Measurements from ENCODE around the gene ARID3C.
"Not testable (repeated sequence)": the region's sequence is repeated elsewhere in the genome, so short reads cannot be mapped to it uniquely, and the experiment has no call there.

Gene ARID3C

DNA sequence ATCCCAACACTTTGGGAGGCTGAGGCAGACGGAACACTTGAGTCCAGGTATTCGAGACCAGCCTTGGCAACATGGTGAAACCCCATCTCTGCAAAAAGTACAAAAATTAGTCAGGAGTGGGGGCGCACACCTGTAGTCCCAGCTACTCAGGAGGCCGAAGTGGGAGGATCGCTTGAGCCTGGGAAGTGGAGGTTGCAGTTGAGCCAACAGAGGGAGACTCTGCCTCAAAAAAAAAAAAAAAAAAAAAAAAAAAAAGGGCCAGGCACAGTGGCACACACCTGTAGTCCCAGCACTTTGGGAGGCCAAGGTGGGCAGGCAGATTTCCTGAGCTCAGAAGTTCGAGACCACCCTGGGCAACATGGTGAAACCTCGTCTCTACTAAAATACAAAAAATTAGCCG, 10.5 kb upstream of the ARID3C start:
- not testable (repeated sequence) for DNase-seq, H3K9me3 Mint-ChIP-seq, ATAC-seq, H3K27me3 Mint-ChIP-seq, H3K4me3 Mint-ChIP-seq, H3K27ac Mint-ChIP-seq
- peaks cover 38% of the 10 kb centered on the region for H3K4me1 Mint-ChIP-seq

DNA sequence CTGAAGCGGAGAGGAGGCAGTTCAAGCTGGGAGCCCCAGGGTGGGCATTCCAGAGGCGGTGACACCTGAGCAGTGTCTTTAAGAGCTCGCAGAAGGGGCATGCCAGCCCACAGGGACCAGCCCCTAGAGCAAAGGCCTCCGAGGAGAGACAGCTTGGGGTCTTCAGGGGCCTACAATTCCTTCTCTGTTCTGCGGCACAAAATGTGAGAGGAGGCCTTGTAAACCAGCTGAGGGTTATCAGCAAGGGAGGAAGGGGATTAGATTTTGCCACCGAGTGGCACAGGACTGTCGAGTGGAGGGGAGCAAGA, 9.2 kb upstream of the ARID3C start:
- ATAC-seq (no peak), DNase-seq (peak in 1 of 2 donors; percentile 21)
- Mint-ChIP-seq H3K4me3 (peak overlapping the region; percentile 92), H3K4me1 (peaks cover 47% of the 10 kb centered on the region), H3K27me3 (no peaks in the 10 kb centered on the region), H3K27ac (peak overlapping the region; percentile 85 to 97), H3K9me3 (no peaks in the 10 kb centered on the region)

DNA sequence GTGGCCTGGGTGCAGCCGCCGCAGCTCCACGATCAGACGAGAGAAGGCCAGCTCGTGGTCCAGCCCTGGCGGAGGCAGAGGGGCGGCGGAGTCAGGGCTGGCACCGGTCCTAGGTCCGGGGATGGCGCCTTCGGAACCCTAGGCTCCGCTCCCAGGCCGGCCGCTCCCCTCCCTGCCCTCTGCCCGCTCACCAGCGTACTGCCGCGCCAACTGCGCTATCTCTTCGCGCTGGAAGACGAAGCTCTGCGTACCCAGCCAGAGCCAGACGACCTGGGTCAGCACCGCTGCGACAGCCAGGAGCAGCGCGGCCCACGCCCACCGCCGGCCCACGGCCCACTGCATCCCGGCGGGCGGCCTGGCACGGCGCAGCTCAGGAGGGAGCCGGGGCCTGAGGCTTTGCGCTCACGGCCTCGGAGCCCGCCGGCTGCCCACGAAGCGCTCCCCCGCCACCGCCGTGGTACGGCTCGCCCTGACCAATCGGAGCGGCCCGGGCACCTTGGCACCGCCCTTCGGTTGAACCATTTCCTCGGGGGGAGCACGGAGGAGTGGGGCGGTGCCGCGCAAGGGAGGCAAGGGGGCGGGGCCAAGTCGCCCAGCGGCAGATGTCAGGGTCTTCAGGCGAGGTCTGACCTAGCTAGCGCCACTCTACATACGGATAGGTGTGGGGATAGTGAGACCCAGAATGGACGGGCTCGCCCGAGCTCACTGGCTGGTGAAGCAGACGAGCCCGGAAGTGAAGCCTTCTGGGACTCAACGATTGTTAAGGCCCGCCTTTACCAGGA, 8.7 kb upstream of the ARID3C start, which contains the start of gene SIGMAR1:
TSS of gene SIGMAR1 (minus strand) at position 432 of the 782 bp plus-strand sequence. CDS start at position 342, 90 bp downstream.
- Mint-ChIP-seq H3K4me3 (peak within 1 kb of the TSS; percentile 92), H3K4me1 (peaks cover 47% of the 10 kb centered on the region), H3K9me3 (no peaks in the 10 kb centered on the region), H3K27ac (peak within 1 kb of the TSS; percentile 91 to 97), H3K27me3 (no peaks in the 10 kb centered on the region)
- DNase-seq: peak; percentile 96
- peak; percentile 92 for ATAC-seq

DNA sequence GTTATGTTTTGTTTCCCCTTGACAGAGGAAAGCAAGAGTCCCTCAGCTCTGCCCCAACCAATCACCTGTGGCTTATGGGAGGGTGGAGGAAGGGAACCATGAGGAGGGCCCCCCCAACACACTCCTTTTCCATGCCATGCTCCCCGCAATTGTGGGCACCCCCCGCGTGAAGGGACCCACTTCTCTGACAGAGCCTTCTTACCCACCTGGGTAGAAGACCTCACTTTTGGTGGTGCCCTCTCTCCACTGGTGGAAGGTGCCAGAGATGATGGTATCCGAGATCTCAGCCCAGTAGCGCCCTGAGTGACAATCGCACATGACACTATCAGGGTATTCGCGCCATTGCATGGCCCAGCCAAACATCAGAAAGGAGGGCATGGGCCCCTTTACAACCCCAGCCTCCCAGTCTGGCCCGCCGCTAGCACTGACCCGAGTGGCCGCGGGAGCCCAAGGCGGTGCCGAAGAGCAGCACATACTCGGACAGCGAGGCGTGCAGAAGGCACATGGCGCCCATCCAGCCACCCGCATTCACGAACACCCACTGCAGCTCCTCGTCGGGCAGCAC, 8.0 kb upstream of the ARID3C start:
- H3K4me3 Mint-ChIP-seq: peak overlapping the region; percentile 92
- DNase-seq: no peak
- H3K9me3 Mint-ChIP-seq: no peaks in the 10 kb centered on the region
- ATAC-seq: peak; percentile 3
- no peaks in the 10 kb centered on the region for H3K27me3 Mint-ChIP-seq
- H3K27ac Mint-ChIP-seq: peak overlapping the region; percentile 91 to 97
- H3K4me1 Mint-ChIP-seq: peaks cover 47% of the 10 kb centered on the region

DNA sequence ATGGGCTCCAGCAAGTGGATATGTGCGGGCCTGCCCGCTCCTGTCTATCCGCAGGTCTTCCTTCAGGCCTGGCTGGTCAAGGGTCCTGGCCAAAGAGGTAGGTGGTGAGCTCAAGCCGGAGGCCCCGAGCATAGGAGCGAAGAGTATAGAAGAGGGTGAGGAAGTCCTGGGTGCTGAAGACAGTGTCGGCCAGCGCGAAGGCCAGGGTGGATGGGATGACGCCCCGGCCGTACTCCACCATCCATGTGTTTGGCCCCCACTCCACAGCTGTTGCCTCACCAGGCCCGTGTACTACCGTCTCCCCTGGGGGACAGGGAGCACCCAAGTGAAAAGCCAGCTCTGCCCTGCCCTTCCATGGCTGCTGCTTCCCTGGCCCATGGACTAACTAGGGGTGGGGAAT, 6.7 kb upstream of the ARID3C start:
- Mint-ChIP-seq H3K27me3 (peaks cover 4% of the 10 kb centered on the region), H3K9me3 (no peaks in the 10 kb centered on the region), H3K4me3 (peak overlapping the region; percentile 74 to 92), H3K4me1 (peaks cover 47% of the 10 kb centered on the region), H3K27ac (no peak overlapping the region)
- ATAC-seq: no peak
- no peak for DNase-seq

DNA sequence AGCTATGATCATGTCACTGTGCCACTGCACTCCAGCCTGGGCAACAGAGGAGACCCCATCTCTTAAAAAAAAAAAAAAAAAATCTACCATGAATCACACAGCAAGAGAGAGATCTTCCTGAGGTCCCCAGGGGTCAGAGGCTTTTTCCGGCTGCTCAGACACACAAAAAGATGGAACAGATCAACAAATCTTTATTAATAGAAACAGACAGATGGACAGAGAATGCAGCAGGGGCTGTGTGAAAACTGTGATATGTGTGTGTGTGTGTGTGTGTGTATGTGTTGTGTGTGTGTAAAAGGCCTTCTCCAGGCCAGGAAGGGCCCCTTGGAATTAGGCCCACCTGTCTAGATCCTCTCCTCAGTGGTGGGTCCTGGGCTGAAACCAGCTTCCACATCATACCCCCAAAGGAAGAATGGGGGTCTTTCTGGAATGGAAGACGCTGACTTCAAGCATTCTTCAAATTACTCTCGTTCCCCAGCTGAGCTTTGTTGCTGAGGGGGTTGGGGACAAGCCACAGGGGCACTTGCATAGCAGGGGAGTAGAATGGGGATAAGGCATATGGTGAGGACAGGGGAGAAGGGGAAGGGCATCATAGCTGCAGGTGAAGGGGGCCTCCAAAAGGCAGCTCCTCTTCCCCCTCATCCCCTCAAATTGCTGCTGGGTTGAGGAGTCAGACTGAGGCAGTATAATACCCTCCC, 5.8 kb upstream of the ARID3C start:
- Mint-ChIP-seq H3K9me3 (no peaks in the 10 kb centered on the region), H3K4me1 (peaks cover 47% of the 10 kb centered on the region), H3K27ac (no peak overlapping the region), H3K4me3 (no peak overlapping the region), H3K27me3 (peaks cover 13% of the 10 kb centered on the region)
- no peak for ATAC-seq
- no peak for DNase-seq

DNA sequence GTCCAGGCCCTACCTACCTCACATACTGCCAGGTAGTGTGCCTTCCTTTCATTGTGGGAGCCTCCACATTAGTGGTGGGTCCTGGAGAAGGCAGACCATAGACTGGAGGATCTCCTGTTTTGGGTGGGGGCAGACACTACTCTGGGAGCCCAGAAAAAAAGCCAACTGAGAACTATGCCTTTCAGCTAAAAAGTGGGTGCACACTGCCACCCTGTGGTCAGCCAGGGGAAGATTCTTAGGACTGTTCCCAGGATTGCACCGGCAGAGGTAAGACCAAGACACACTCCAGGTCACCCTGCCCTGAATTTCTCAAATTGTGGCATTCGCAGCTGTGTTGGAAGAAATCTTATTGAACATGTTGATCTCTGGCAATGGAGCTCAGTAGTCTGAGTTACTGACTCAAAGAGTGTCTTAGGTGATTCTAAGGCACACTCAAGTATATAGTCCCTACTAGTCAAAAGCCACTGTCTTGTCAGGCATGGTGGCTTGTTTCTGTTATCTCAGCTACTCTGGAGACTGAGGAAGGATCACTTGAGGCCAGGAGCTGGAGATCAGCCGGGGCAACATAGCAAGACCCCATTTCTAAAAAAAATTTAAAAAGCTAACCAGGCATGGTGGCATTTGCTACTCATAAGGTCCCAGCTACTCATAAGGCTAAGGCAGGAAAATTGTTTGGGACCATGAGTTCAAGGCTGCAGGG, 5.1 kb upstream of the ARID3C start:
- ATAC-seq: peak; percentile 37

DNA sequence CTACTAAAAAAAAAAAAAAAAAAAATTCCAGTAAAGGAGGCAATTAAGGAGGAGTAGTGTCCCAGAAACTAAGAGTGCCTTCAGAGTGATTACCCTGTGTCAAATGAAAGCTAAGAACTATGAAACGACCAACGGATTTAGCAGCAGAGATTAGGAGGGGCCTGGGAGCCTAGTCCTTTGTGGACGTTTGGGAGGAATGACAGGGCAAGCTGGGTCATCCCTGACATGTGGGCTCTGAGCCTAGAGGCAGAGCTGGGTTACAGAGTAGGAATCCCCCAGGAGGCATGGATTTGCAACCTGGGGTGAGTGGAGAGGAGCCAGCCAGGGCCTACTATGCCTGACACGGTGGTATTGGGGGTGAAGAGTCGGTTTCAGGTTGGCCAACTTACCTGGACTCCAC, 4.3 kb upstream of the ARID3C start:
- no peak overlapping the region for H3K27ac Mint-ChIP-seq
- H3K4me3 Mint-ChIP-seq: no peak overlapping the region
- H3K4me1 Mint-ChIP-seq: peaks cover 53% of the 10 kb centered on the region
- ATAC-seq: no peak
- DNase-seq: no peak
- peaks cover 28% of the 10 kb centered on the region for H3K27me3 Mint-ChIP-seq
- no peaks in the 10 kb centered on the region for H3K9me3 Mint-ChIP-seq

More for the DNA sequence above, 5.1 kb upstream of the ARID3C start:
- peak; percentile 65 to 73 for DNase-seq
- Mint-ChIP-seq H3K4me3 (no peak overlapping the region), H3K9me3 (no peaks in the 10 kb centered on the region), H3K4me1 (peaks cover 54% of the 10 kb centered on the region), H3K27me3 (peaks cover 20% of the 10 kb centered on the region), H3K27ac (peak overlapping the region in 1 of 2 donors; percentile 4)

DNA sequence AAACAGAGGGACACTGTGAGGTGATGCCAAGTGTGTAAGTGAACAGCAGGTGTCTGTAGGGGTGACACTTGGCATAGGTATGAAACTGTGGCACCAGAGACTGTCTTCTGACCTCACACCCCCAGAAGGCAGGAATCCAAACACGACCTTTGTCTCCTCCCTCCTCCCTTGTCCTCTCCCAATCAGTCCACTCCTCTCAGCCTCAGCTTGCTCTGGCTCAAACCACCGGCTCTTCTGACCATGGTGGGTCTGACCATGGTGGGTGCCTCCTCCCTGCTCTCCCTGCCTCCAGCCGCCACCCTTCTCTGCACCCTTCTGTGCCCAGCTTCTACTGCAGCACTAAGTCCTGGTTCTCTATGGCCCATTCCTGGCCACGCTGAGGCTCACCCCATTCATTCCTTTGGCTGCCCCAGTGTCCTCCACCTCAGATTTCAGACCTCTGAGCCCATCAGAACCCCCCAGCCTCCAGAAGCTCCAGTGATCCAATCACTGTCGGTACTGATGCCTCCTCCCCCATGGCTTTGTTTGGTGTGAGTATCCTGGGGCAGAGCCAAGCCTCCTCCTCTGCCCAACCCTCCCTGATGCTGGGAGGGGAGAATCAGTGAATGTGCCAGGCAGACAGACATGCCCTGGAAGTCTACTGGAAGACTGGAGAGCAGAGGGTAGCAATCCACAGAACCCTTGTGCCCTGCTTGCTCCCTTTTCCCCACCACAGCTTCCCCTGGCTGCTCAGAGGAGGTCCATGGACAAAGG, 1.7 kb upstream of the ARID3C start:
- ATAC-seq (no peak), DNase-seq (no peak)
- peak overlapping the region; percentile 12 to 14 for H3K4me3 Mint-ChIP-seq
- H3K27me3 Mint-ChIP-seq: peaks cover 54% of the 10 kb centered on the region
- no peaks in the 10 kb centered on the region for H3K9me3 Mint-ChIP-seq
- H3K4me1 Mint-ChIP-seq: peaks cover 39% of the 10 kb centered on the region
- H3K27ac Mint-ChIP-seq: no peak overlapping the region

DNA sequence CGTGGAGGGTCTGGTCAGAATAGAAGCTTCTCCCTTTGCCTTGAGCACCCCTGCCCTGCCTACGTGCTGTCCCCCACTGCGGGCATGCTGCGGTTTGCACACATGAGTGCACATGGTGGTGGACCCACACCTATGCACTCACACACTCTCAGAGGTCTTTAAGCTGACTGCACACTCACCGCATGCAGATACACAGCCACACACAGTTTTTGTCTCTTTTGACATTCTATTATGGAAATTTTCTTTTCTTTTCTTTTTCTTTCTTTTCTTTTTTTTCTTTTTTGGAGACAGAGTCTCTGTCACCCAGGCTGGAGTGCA, 584 bp upstream of the ARID3C start:
- peaks cover 65% of the 10 kb centered on the region for H3K27me3 Mint-ChIP-seq
- H3K4me3 Mint-ChIP-seq: peak overlapping the region; percentile 81
- DNase-seq (no peak), ATAC-seq (no peak)
- H3K27ac Mint-ChIP-seq: no peak overlapping the region
- H3K9me3 Mint-ChIP-seq: no peaks in the 10 kb centered on the region
- peaks cover 27% of the 10 kb centered on the region for H3K4me1 Mint-ChIP-seq

DNA sequence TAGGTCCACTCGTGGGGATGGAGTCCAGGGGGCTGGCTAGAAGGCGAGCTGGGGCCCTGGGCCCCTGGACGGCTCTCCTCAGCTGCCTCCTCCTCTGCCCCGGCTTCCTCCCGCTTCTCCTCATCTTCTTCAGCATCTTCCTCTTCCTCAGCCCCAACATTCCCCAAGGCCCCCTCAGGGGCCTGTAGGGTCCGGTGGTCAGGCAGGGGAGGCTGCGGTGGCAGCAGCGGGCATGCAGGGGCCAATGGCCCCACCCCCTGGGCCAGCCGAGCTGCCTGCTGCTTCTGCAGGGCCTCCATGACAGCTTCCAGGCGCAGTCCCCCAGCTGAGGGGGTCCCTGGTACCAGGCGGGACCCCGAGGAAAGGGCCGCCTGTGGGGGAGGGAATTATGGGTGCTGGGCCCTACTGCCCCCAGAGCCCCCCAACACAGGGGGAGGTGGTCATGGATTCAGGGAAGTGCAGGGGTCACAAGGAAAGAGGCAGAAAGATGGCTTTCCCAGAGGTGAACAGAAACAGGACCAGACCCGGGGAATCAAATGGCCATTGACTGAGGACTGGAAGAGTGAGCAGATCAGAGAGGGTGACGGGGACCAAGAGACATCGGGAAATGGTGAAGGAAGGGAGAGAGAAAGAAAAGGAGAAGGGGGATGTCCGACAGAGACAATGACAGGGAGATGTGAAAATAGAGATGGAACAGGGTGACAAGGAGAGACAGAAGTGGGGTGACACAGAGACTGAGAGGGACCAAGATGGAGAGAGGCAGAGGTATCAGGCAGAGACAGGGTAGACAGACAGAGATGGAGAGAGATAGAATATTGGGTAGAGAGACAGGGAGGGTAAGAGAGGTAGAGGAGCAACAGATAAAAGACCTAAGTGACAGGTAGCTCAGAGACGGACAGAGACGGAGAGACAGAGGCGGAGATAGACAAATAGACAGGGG, 880 bp downstream of the ARID3C start:
- peak overlapping the region in 1 of 2 donors; percentile 29 for H3K27ac Mint-ChIP-seq
- H3K27me3 Mint-ChIP-seq: peaks cover 78% of the 10 kb centered on the region
- ATAC-seq: peak; percentile 5
- peak overlapping the region; percentile 79 to 84 for H3K4me3 Mint-ChIP-seq
- DNase-seq: no peak
- peaks cover 27% of the 10 kb centered on the region for H3K4me1 Mint-ChIP-seq
- H3K9me3 Mint-ChIP-seq: no peaks in the 10 kb centered on the region

DNA sequence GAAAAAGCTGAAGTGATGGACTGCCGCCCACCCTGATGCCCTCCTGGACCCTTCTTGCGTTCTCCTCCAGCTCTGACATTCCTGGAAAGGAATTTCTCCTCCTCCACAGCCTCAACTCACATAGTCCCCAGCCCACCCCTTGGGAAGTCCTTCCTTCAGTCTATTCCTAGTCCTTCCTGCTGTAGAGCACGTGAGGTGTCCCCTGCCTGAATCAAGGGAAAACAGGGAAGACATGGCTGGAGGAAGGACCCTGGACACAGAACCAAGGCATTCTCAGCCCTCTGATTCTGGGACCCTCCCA, 3.7 kb downstream of the ARID3C start:
- peaks cover 88% of the 10 kb centered on the region for H3K27me3 Mint-ChIP-seq
- no peak overlapping the region for H3K4me3 Mint-ChIP-seq
- ATAC-seq (no peak), DNase-seq (no peak)
- no peaks in the 10 kb centered on the region for H3K9me3 Mint-ChIP-seq
- H3K4me1 Mint-ChIP-seq: peaks cover 40% of the 10 kb centered on the region
- H3K27ac Mint-ChIP-seq: no peak overlapping the region

DNA sequence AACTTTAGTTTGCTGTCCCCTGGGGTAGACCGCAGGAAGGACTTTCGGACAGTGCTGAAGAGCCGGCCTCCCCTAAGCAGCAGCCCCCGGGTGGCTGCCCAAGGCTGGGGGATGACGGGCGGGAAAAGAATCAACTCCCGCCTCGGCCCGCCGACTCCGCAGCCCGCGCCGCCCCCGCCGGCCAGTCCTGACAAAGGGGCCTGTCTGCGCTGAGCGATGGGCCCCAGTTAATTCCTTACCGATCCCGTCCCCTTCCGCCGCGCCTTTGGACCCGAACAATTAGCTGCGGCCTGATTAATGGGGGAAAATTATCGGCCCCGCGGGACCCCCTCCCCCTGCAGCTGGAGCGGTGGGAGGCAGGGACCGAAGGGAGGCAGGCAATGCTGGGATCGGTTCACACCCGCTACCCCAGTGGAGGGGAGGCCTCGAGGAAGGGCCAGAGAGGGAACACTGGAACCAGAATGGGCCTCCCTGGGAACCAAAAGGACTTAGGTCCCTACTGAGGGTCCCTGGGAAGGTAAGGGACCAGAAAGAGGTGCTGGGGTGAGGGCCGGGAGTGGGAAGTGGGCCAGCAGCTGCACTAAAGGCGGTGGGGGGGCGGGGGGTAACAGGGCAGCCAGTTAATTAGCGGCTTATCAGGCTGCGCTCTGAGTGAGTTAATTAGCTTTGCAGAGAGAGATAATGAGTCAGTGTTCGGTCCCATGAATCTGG, 4.2 kb downstream of the ARID3C start:
- ATAC-seq (no peak), DNase-seq (no peak)
- Mint-ChIP-seq H3K27ac (no peak overlapping the region), H3K4me1 (peaks cover 44% of the 10 kb centered on the region), H3K27me3 (peaks cover 83% of the 10 kb centered on the region), H3K9me3 (no peaks in the 10 kb centered on the region), H3K4me3 (no peak overlapping the region)

Data from stimulated activated naive CD8-positive, alpha-beta T cell treated with anti-CD3 and anti-CD28 coated beads, Interleukin-15, amount 100 ng/mL, for 72 hours (primary cell).